Activated naive CD4-positive, alpha-beta T cell treated with anti-CD3 and anti-CD28 coated beads, Interleukin-2, amount 10 ng/mL, durations not matched to agents 5 hours and 36 hours (primary cell): ENCODE results near the gene KRTAP9-2. TPM values are rescaled to one million over a fixed set of nuclear protein-coding genes. Genes with fewer than 3 reads are reported as not detected.

Source experiments
- total RNA-seq, 2 experiments: library from RNA; stranded (reverse); gene quantifications; one replicate each; pipeline ENCODE4 v1.2.3, GENCODE V29; 2021

The KRTAP9-2 gene, protein sequence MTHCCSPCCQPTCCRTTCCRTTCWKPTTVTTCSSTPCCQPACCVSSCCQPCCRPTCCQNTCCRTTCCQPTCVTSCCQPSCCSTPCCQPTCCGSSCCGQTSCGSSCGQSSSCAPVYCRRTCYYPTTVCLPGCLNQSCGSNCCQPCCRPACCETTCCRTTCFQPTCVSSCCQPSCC
- not detected for total RNA-seq

DNA sequence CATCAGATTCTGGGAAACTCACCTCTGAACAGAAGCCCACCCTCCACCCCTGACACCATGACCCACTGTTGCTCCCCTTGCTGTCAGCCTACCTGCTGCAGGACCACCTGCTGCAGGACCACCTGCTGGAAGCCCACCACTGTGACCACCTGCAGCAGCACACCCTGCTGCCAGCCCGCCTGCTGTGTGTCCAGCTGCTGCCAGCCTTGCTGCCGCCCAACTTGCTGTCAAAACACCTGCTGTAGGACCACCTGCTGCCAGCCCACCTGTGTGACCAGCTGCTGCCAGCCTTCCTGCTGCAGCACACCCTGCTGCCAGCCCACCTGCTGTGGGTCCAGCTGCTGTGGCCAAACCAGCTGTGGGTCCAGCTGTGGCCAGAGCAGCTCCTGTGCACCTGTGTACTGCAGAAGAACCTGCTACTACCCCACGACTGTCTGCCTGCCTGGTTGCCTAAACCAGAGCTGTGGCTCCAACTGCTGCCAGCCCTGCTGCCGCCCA, at the start of gene KRTAP9-2:
KRTAP9-2 (plus strand) TSS at position 51 of the 498 bp plus-strand sequence; CDS start at position 58, 7 bp downstream.

DNA sequence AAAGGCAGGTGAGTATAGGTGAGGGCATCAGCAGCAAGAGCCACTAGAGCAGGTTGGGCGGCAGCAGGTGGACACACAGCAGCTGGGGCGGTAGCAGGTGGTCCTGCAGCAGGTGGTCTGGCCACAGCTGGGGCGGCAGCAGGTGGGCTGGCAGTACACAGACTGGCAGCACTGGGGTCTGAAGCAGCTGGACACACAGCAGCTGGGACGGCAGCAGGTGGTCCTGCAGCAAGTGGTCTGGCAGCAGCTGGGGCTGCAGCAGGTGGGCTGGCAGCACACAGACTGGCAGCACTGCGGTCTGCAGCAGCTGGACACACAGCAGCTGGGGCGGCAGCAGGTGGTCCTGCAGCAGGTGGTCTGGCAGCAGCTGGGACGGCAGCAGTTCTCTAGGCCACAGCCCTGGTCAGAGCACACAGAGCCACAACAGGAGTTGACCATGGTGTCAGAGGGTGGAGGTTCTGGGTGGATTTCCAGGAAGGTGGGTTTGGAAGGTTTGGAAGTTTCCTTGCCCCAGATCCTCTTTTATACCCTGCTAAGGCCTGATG, 48.6 kb upstream of the KRTAP9-2 start, which contains the start of gene KRTAP4-2:
KRTAP4-2 (minus strand) TSS at position 495 of the 545 bp plus-strand sequence; CDS start at position 438, 57 bp downstream.

DNA sequence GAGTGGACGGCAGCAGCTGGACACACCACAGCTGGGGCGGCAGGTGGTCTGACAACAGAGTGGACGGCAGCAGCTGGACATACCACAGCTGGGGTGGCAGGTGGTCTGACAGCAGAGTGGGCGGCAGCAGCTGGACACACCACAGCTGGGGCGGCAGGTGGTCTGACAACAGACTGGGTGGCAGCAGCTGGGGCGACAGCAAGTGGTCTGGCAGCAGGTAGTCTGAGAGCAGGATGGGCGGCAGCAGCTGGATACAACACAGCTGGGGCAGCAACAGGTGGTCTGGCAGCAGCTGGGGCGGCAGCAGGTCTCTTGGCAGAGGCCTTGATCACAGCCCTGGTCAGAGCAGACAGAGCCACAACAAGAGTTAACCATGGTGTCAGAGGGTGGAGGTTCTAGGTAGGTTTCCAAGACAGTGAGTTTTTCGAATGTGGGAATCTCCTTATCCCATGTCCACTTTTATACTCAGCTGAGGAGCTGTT, 41.9 kb upstream of the KRTAP9-2 start, which contains the start of gene KRTAP4-1:
KRTAP4-1 (minus strand) TSS at position 432 of the 482 bp plus-strand sequence; CDS start at position 375, 57 bp downstream.

DNA sequence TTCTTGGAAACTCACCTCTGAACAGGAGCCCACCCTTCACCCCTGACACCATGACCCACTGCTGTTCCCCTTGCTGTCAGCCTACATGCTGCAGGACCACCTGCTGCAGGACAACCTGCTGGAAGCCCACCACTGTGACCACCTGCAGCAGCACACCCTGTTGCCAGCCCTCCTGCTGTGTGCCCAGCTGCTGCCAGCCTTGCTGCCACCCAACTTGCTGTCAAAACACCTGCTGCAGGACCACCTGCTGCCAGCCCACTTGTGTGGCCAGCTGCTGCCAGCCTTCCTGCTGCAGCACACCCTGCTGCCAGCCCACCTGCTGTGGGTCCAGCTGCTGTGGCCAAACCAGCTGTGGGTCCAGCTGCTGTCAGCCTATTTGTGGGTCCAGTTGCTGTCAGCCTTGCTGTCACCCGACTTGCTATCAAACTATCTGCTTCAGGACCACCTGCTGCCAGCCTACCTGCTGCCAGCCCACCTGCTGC, 36.6 kb upstream of the KRTAP9-2 start, which contains the start of gene KRTAP9-1:
KRTAP9-1 (plus strand) TSS at position 51 of the 482 bp plus-strand sequence; CDS start at position 51, 0 bp downstream.

DNA sequence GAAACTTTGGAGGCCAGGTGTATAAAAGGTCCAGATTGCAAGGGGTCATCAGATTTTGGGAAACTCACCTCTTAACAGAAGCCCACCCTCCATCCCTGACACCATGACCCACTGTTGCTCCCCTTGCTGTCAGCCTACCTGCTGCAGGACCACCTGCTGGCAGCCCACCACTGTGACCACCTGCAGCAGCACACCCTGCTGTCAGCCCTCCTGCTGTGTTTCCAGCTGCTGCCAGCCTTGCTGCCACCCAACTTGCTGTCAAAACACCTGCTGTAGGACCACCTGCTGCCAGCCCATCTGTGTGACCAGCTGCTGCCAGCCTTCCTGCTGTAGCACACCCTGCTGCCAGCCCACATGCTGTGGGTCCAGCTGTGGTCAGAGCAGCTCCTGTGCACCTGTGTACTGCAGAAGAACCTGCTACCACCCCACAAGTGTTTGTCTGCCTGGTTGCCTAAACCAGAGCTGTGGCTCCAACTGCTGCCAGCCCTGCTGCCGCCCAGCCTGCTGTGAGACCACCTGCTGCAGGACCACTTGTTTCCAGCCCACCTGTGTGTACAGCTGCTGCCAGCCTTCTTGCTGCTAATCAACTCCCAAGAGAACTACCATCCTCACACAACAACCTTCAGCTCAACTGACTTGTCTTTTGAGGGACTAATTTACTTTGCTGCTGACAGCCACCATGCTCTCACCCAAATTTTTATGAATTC, 6.1 kb downstream of the KRTAP9-2 start, which contains the start of gene KRTAP9-3:
KRTAP9-3 (plus strand) TSS at position 51 of the 707 bp plus-strand sequence; CDS start at position 104, 53 bp downstream.

DNA sequence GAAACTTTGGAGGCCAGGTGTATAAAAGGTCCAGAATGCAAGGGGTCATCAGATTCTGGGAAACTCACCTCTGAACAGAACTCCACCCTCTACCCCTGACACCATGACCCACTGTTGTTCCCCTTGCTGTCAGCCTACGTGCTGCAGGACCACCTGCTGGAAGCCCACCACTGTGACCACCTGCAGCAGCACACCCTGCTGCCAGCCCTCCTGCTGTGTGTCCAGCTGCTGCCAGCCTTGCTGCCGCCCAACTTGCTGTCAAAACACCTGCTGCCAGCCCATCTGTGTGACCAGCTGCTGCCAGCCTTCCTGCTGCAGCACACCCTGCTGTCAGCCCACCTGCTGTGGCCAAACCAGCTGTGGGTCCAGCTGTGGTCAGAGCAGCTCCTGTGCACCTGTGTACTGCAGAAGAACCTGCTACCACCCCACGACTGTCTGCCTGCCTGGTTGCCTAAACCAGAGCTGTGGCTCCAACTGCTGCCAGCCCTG, 11.5 kb downstream of the KRTAP9-2 start, which contains the start of gene KRTAP9-8:
KRTAP9-8 (plus strand) TSS at position 51 of the 489 bp plus-strand sequence; CDS start at position 104, 53 bp downstream.

DNA sequence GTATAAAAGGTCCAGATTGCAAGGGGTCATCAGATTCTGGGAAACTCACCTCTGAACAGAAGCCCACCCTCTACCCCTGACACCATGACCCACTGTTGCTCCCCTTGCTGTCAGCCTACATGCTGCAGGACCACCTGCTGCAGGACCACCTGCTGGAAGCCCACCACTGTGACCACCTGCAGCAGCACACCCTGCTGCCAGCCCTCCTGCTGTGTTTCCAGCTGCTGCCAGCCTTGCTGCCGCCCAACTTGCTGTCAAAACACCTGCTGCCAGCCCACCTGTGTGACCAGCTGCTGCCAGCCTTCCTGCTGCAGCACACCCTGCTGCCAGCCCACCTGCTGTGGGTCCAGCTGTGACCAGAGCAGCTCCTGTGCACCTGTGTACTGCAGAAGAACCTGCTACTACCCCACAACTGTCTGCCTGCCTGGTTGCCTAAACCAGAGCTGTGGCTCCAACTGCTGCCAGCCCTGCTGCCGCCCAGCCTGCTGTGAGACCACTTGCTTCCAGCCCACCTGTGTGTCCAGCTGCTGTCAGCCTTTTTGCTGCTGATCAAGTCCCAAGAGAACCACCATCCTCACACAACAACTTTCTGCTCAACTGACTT, 23.3 kb downstream of the KRTAP9-2 start, which contains the start of gene KRTAP9-4:
KRTAP9-4 (plus strand) TSS at position 51 of the 604 bp plus-strand sequence; CDS start at position 85, 34 bp downstream.

DNA sequence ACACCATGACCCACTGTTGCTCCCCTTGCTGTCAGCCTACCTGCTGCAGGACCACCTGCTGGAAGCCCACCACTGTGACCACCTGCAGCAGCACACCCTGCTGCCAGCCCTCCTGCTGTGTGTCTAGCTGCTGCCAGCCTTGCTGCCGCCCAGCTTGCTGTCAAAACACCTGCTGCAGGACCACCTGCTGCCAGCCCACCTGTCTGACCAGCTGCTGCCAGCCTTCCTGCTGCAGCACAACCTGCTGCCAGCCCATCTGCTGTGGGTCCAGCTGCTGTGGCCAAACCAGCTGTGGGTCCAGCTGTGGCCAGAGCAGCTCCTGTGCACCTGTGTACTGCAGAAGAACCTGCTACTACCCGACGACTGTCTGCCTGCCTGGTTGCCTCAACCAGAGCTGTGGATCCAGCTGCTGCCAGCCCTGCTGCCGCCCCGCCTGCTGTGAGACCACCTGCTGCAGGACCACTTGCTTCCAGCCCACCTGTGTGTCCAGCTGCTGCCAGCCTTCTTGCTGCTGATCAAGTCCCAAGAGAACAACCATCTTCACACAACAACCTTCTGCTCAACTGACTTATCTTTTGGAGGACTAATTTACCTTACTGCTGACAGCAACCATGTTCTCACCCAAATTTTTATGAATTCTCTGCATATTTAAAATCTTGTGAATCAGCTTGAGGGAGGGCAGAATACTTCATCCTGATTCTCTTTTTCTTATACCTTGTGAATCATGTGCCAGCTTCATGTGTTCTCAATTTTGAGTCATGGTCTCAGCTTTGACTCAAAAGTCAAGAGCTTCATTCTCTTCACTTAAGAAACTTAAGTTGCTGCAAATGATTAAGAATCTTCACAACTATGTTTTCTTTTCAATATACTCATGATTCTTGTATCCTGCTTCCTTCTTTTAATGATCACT, 29.2 kb downstream of the KRTAP9-2 start, which contains the start of gene KRTAP9-9:
KRTAP9-9 (plus strand) TSS at position 4 of the 910 bp plus-strand sequence.

DNA sequence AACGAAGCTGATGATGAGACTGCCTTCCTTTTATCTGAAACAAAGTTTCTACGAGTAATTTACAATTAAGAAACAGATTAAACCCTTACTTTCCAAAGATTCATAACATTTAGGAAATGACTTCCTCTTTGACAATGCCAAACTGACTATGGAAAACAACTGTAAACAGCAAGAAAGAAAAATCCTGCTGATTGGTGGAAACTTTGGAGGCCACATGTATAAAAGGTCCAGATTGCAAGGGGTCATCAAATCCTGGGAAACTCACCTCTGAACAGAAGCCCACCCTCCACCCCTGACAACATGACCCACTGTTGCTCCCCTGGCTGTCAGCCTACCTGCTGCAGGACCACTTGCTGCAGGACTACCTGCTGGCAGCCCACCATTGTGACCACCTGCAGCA, 38.6 kb downstream of the KRTAP9-2 start, which contains the start of gene KRTAP9-6:
KRTAP9-6 (plus strand) TSS at position 301 of the 400 bp plus-strand sequence; CDS start at position 301, 0 bp downstream.

DNA sequence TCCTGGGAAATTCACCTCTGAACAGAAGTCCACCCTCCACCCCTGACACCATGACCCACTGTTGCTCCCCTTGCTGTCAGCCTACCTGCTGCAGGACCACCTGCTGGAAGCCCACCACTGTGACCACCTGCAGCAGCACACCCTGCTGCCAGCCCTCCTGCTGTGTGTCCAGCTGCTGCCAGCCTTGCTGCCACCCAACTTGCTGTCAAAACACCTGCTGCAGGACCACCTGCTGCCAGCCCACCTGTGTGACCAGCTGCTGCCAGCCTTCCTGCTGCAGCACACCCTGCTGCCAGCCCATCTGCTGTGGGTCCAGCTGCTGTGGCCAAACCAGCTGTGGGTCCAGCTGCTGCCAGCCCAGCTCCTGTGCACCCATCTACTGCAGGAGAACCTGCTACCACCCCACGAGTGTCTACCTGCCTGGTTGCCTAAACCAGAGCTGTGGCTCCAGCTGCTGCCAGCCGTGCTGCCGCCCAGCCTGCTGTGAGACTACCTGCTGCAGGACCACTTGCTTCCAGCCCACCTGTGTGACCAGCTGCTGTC, 49.3 kb downstream of the KRTAP9-2 start, which contains the start of gene KRTAP9-7:
KRTAP9-7 (plus strand) TSS at position 51 of the 543 bp plus-strand sequence; CDS start at position 51, 0 bp downstream.

Other genes with a start within 250 kb of the KRTAP9-2 start
- not detected for gene KRT40, start 242.3 kb upstream of the KRTAP9-2 start, total RNA-seq
- gene KRTAP3-3, start 232.5 kb upstream of the KRTAP9-2 start, total RNA-seq = not detected
- gene KRTAP3-2, start 226.7 kb upstream of the KRTAP9-2 start, total RNA-seq = not detected
- gene KRTAP3-1, start 217.5 kb upstream of the KRTAP9-2 start, total RNA-seq = not detected
- not detected for gene KRTAP1-5, start 199.4 kb upstream of the KRTAP9-2 start, total RNA-seq
- not detected for gene KRTAP1-4, start 196.5 kb upstream of the KRTAP9-2 start, total RNA-seq
- gene KRTAP1-3, start 191.8 kb upstream of the KRTAP9-2 start, total RNA-seq = not detected
- not detected for gene KRTAP1-1, start 185.2 kb upstream of the KRTAP9-2 start, total RNA-seq
- gene KRTAP2-1, start 179.3 kb upstream of the KRTAP9-2 start, total RNA-seq = not detected
- not detected for gene KRTAP2-2, start 171.4 kb upstream of the KRTAP9-2 start, total RNA-seq
- not detected for gene KRTAP2-3, start 166.5 kb upstream of the KRTAP9-2 start, total RNA-seq
- not detected for gene KRTAP2-4, start 160.8 kb upstream of the KRTAP9-2 start, total RNA-seq
- gene KRTAP4-7, start 142.5 kb upstream of the KRTAP9-2 start, total RNA-seq = not detected
- not detected for gene KRTAP4-8, start 128.5 kb upstream of the KRTAP9-2 start, total RNA-seq
- gene KRTAP4-16, start 124.4 kb upstream of the KRTAP9-2 start, total RNA-seq = not detected
- not detected for gene KRTAP4-9, start 121.3 kb upstream of the KRTAP9-2 start, total RNA-seq
- not detected for gene KRTAP4-11, start 108.3 kb upstream of the KRTAP9-2 start, total RNA-seq
- gene KRTAP4-12, start 102.5 kb upstream of the KRTAP9-2 start, total RNA-seq = not detected
- gene KRTAP4-6, start 86.1 kb upstream of the KRTAP9-2 start, total RNA-seq = not detected
- gene KRTAP4-5, start 76.8 kb upstream of the KRTAP9-2 start, total RNA-seq = not detected
- gene KRTAP4-4, start 65.9 kb upstream of the KRTAP9-2 start, total RNA-seq = not detected
- not detected for gene KRTAP4-3, start 58.4 kb upstream of the KRTAP9-2 start, total RNA-seq
- gene KRTAP4-2, start 48.4 kb upstream of the KRTAP9-2 start, total RNA-seq = not detected
- not detected for gene KRTAP4-1, start 41.7 kb upstream of the KRTAP9-2 start, total RNA-seq
- not detected for gene KRTAP9-1, start 36.8 kb upstream of the KRTAP9-2 start, total RNA-seq
- gene KRTAP9-3, start 5.8 kb downstream of the KRTAP9-2 start, total RNA-seq = not detected
- gene KRTAP9-8, start 11.4 kb downstream of the KRTAP9-2 start, total RNA-seq = not detected
- gene KRTAP9-4, start 23.0 kb downstream of the KRTAP9-2 start, total RNA-seq = not detected
- not detected for gene KRTAP9-9, start 28.7 kb downstream of the KRTAP9-2 start, total RNA-seq
- gene KRTAP9-6, start 38.7 kb downstream of the KRTAP9-2 start, total RNA-seq = not detected
- not detected for gene KRTAP9-7, start 49.0 kb downstream of the KRTAP9-2 start, total RNA-seq
- under 1 TPM in 1 of 2 experiments, not detected in 1; 0.20 TPM for gene KRTAP29-1, start 76.2 kb downstream of the KRTAP9-2 start, total RNA-seq
- gene KRTAP16-1, start 82.7 kb downstream of the KRTAP9-2 start, total RNA-seq = under 1 TPM in 1 of 2 experiments, not detected in 1; 0.14 TPM
- gene KRTAP17-1, start 89.1 kb downstream of the KRTAP9-2 start, total RNA-seq = not detected
- gene KRT33A, start 124.2 kb downstream of the KRTAP9-2 start, total RNA-seq = not detected
- gene KRT33B, start 143.2 kb downstream of the KRTAP9-2 start, total RNA-seq = not detected
- not detected for gene KRT34, start 155.7 kb downstream of the KRTAP9-2 start, total RNA-seq
- gene KRT31, start 171.0 kb downstream of the KRTAP9-2 start, total RNA-seq = not detected
- not detected for gene KRT37, start 197.9 kb downstream of the KRTAP9-2 start, total RNA-seq
- gene KRT38, start 214.3 kb downstream of the KRTAP9-2 start, total RNA-seq = not detected
- gene KRT32, start 240.7 kb downstream of the KRTAP9-2 start, total RNA-seq = not detected